HepG2 (cell line): ENCODE data around the gene SSBP2. TPM values are rescaled to one million over a fixed set of nuclear protein-coding genes. Genes with fewer than 3 reads are reported as not detected.

ENCODE experiments used
- ATAC-seq: fragments of 200-7000 bp; cut with Tn5 transposase; 3 replicates; pipeline ENCODE4 v1.9.1; 2020; ENCODE audit warnings: mild to moderate bottlenecking, moderate library complexity
- BruUV-seq: library from RNA; stranded (reverse); fragments of 400-500 nt; replicated peaks from 2 replicates; lab custom pipeline; 2021; lab: Mats Ljungman, UMichigan
- CTCF ChIA-PET: fragments of 300-600 bp; formaldehyde crosslinking; extraction: SDS; loops from one replicate; lab custom pipeline; 2021; ENCODE audit warnings: low total read pairs, inconsistent platforms, low intra/inter-chr PET ratio; lab: Yijun Ruan, JAX
- POLR2A ChIA-PET: fragments of 350-600 bp; sonication (Branson Sonifier 250); formaldehyde crosslinking; loops from one replicate; lab custom pipeline; 2020; ENCODE audit warnings: antibody characterized with exemption, inconsistent platforms; lab: Yijun Ruan, JAX
- DNase-seq: peaks from one replicate; pipeline ENCODE4 v3.0.0-alpha.2; 2015; ENCODE audit warnings: low spot score
- FAIRE-seq: peaks from 3 replicates; lab custom pipeline; 2011; peaks lifted over from hg19 to GRCh38; lab: Jason Lieb, UNC
- H2AFZ ChIP-seq: one replicate; pipeline ENCODE4 v1.6.1; 2011; ENCODE audit warnings: low read length, inconsistent platforms
- H3K27ac ChIP-seq: fragments of 300-600 bp; 3 replicates; pipeline ENCODE4 v1.8.0; 2011; ENCODE audit warnings: mixed run types, mild to moderate bottlenecking, mixed read lengths, low read length, inconsistent platforms; ENCODE audit not compliant: insufficient read depth; ENCODE audit errors: extremely low read length
- H3K27me3 ChIP-seq, 2 experiments: fragments of 200-600 bp in 1 of 2; 2 replicates in 1 of 2; 3 replicates in 1 of 2; pipeline versions ENCODE4 v1.6.0 to v1.8.0; 2011; ENCODE audit warnings: low read length in 2 of 2, mild to moderate bottlenecking in 2 of 2, moderate library complexity in 2 of 2, inconsistent platforms in 1 of 2; ENCODE audit not compliant: insufficient read depth in 2 of 2, control insufficient read depth in 1 of 2
- H3K36me3 ChIP-seq, 2 experiments: fragments of 200-600 bp in 1 of 2; replicated peaks in 1 of 2; 2 replicates in 1 of 2; 3 replicates in 1 of 2; pipeline versions ENCODE4 v1.5.1 to v1.8.0; 2011; ENCODE audit warnings: low read length in 2 of 2, inconsistent platforms in 1 of 2; ENCODE audit not compliant: insufficient read depth in 2 of 2, control insufficient read depth in 1 of 2
- H3K4me1 ChIP-seq: 2 replicates; pipeline ENCODE4 v1.5.1; 2012; ENCODE audit warnings: low read length, inconsistent platforms; ENCODE audit not compliant: insufficient read depth
- H3K4me2 ChIP-seq: 2 replicates; pipeline ENCODE4 v1.6.0; 2011; ENCODE audit warnings: low read depth, low read length, inconsistent platforms
- H3K4me3 ChIP-seq, 3 experiments: fragments of 200-600 bp in 1 of 3; sonication (generic), shearing (Covaris generic) in 1 of 3; replicated peaks in 1 of 3; 2 replicates each; pipeline ENCODE4 v1.5.1; 2011 to 2016; ENCODE audit warnings: low read length in 3 of 3, inconsistent platforms in 2 of 3, low read depth in 2 of 3, mild to moderate bottlenecking in 2 of 3, control low read depth in 1 of 3, mixed read lengths in 1 of 3; ENCODE audit not compliant: insufficient read depth in 1 of 3
- H3K79me2 ChIP-seq: one replicate; pipeline ENCODE4 v1.6.1; 2011; ENCODE audit warnings: low read length, inconsistent platforms; ENCODE audit not compliant: insufficient read depth
- H3K9ac ChIP-seq: 2 replicates; pipeline ENCODE4 v1.6.0; 2011; ENCODE audit warnings: mild to moderate bottlenecking, low read depth, low read length, inconsistent platforms; ENCODE audit not compliant: insufficient read depth
- H3K9me3 ChIP-seq: 2 replicates; pipeline ENCODE4 v1.5.1; 2012; ENCODE audit warnings: mild to moderate bottlenecking, low read length
- H4K20me1 ChIP-seq: 2 replicates; pipeline ENCODE4 v1.6.0; 2011; ENCODE audit warnings: inconsistent platforms, mild to moderate bottlenecking, low read length, moderate library complexity; ENCODE audit not compliant: insufficient read depth
- FOXK2 ChIP-seq: fragments of 450-650 bp; IDR thresholded peaks from 2 replicates; pipeline ENCODE4 v1.6.1; 2016
- GFI1 ChIP-seq: sonication (generic); formaldehyde crosslinking; IDR thresholded peaks from 2 replicates; pipeline ENCODE4 v1.5.0; 2020; ENCODE audit warnings: missing genetic modification reagents, mild to moderate bottlenecking, borderline replicate concordance
- ISL2 ChIP-seq: sonication (generic); formaldehyde crosslinking; IDR thresholded peaks from 2 replicates; pipeline ENCODE4 v1.5.0; 2020; ENCODE audit warnings: missing genetic modification reagents
- KAT8 ChIP-seq: IDR thresholded peaks from 2 replicates; pipeline ENCODE4 v1.6.1; 2016; ENCODE audit warnings: missing genetic modification reagents, missing compliant biosample characterization
- MED8 ChIP-seq: sonication (generic); formaldehyde crosslinking; IDR thresholded peaks from 2 replicates; pipeline ENCODE4 v1.8.1; 2023; ENCODE audit warnings: mild to moderate bottlenecking, missing genetic modification reagents; ENCODE audit not compliant: insufficient replicate concordance
- NFIC ChIP-seq: IDR thresholded peaks from 2 replicates; pipeline ENCODE4 v1.6.1; 2012; ENCODE audit warnings: mild to moderate bottlenecking, low read length, inconsistent platforms
- RBM39 ChIP-seq: fragments of 200-400 bp; formaldehyde crosslinking; IDR thresholded peaks from one replicate; pipeline ENCODE4 v1.6.1; 2018; ENCODE audit warnings: antibody characterized with exemption, mild to moderate bottlenecking, low read depth, low read length; ENCODE audit not compliant: poor library complexity, severe bottlenecking
- ZNF235 ChIP-seq: sonication (generic); formaldehyde crosslinking; IDR thresholded peaks from 2 replicates; pipeline ENCODE4 v1.8.1; 2023; ENCODE audit warnings: mild to moderate bottlenecking, missing genetic modification reagents, borderline replicate concordance
- ZNF253 ChIP-seq: sonication (generic); formaldehyde crosslinking; IDR thresholded peaks from 2 replicates; pipeline ENCODE4 v1.8.0; 2022; ENCODE audit warnings: mild to moderate bottlenecking, missing genetic modification reagents, borderline replicate concordance
- ZNF556 ChIP-seq: sonication (generic); formaldehyde crosslinking; IDR thresholded peaks from 2 replicates; pipeline ENCODE4 v1.4.0; 2020; ENCODE audit warnings: mild to moderate bottlenecking, missing genetic modification reagents, borderline replicate concordance
- ZNF616 ChIP-seq: sonication (generic); formaldehyde crosslinking; IDR thresholded peaks from 2 replicates; pipeline ENCODE4 v1.5.0; 2020; ENCODE audit warnings: low read depth, mild to moderate bottlenecking, missing genetic modification reagents
- ZNF746 ChIP-seq: sonication (generic); formaldehyde crosslinking; IDR thresholded peaks from 2 replicates; pipeline ENCODE4 v1.8.0; 2022; ENCODE audit warnings: mild to moderate bottlenecking, missing genetic modification reagents
- ZNF792 ChIP-seq: IDR thresholded peaks from 2 replicates; pipeline ENCODE4 v1.6.1; 2016
- in situ Hi-C: cut with HindIII; loops from 2 replicates; pipeline ENCODE4 v1.10.0; 2017; ENCODE audit warnings: low pct_unique_long_range_greater_than_20kb; ENCODE audit not compliant: extremely low pct_ligation_motif_present
- intact Hi-C: fragments of 100-400 bp; cut with micrococcal nuclease; formaldehyde crosslinking; loops from one replicate; pipeline ENCODE4 v1.10.0; 2022; ENCODE audit not compliant: unreplicated experiment
- polyA plus RNA-seq, 8 experiments: library from polyadenylated mRNA; depleted of rRNA in 3 of 8; stranded (reverse) in 7 of 8; unstranded in 1 of 8; fragments of >200 nt; fragmentation: Illumina TruSeq in 4 of 8; extraction: Trizol in 4 of 8; gene quantifications; 2 replicates each; pipeline versions ENCODE4 v1.2.1 to v1.2.3, GENCODE V29; 2011 to 2016; ENCODE audit warnings: low read depth in 4 of 8, missing spikeins in 1 of 8, mixed read lengths in 1 of 8; ENCODE audit not compliant: insufficient read depth in 1 of 8
- total RNA-seq, 5 experiments: library from RNA; depleted of rRNA; stranded (reverse); fragments of >200 nt; fragmentation: Illumina TruSeq; extraction: Trizol; gene quantifications; 2 replicates each; pipeline ENCODE4 v1.2.3, GENCODE V29; 2016; ENCODE audit warnings: low read depth in 1 of 5
- TF ChIP-seq, protein P1 (sequence below): sonication (generic); formaldehyde crosslinking; IDR thresholded peaks from 2 replicates; pipeline ENCODE4 v1.5.1; 2020; ENCODE audit warnings: mild to moderate bottlenecking, missing genetic modification reagents, borderline replicate concordance
- TF ChIP-seq, protein P2 (sequence below): sonication (generic); formaldehyde crosslinking; IDR thresholded peaks from 2 replicates; pipeline ENCODE4 v1.4.0; 2020; ENCODE audit warnings: missing genetic modification reagents, borderline replicate concordance

SSBP2 gene
- total and polyA plus RNA-seq, 2 of the 13 experiments (the other 11 are each of a cell fraction or from before 2014, with no cell fraction given): 0.16 TPM; not detected in 1

DNA sequence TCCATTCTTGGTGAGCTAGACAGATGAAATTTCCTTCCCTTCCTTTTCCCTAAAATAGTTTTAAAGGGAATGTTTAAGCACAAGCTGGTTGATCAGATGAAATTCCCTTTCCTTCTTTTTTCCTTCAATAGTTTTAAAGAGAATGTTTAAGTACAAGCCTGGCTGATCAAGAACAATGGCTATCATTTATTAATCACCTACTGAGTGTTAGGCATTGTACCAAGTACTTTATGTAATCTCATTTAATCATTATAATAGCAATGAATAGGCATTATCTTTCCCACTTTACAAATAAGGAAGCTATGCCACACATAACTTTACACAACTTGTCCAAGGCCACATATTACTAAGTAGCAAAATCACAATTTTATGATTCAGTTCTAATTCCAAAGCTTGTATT is 205.0 kb downstream of the SSBP2 start:
- no TSS peak for BruUV-seq
- ChIA-PET CTCF (no interaction called here), POLR2A (no interaction called here)
- H3K4me3 ChIP-seq: no peak overlapping the region
- H3K4me2 ChIP-seq: no peak overlapping the region
- H3K79me2 ChIP-seq: no peaks in the 10 kb centered on the region
- in situ Hi-C loops: no loop called here
- DNase-seq: no peak
- no peak overlapping the region for H2AFZ ChIP-seq
- ATAC-seq: no peak
- no peak overlapping the region for H3K9ac ChIP-seq
- intact Hi-C loops: no loop called here
- H3K4me1 ChIP-seq: no peaks in the 10 kb centered on the region
- no peaks in the 10 kb centered on the region for H3K27me3 ChIP-seq
- no peaks in the 10 kb centered on the region for H4K20me1 ChIP-seq
- H3K9me3 ChIP-seq: no peaks in the 10 kb centered on the region
- no peak overlapping the region for H3K27ac ChIP-seq
- FAIRE-seq: no peak
- no peaks in the 10 kb centered on the region for H3K36me3 ChIP-seq
- TF ChIP-seq ZNF616 (CRISPR knock-in tag) (no peak), ZNF235 (CRISPR knock-in tag) (no peak), RBM39 (no peak), GFI1 (CRISPR knock-in tag) (no peak), KAT8 (CRISPR knock-in tag) (no peak), FOXK2 (no peak), ZNF792 (CRISPR knock-in tag) (no peak), ZNF746 (CRISPR knock-in tag) (no peak), ZNF253 (CRISPR knock-in tag) (no peak), ZNF556 (CRISPR knock-in tag) (no peak), MED8 (CRISPR knock-in tag) (no peak), NFIC (no peak), ISL2 (no peak)
- TF ChIP-seq, protein P1, sequence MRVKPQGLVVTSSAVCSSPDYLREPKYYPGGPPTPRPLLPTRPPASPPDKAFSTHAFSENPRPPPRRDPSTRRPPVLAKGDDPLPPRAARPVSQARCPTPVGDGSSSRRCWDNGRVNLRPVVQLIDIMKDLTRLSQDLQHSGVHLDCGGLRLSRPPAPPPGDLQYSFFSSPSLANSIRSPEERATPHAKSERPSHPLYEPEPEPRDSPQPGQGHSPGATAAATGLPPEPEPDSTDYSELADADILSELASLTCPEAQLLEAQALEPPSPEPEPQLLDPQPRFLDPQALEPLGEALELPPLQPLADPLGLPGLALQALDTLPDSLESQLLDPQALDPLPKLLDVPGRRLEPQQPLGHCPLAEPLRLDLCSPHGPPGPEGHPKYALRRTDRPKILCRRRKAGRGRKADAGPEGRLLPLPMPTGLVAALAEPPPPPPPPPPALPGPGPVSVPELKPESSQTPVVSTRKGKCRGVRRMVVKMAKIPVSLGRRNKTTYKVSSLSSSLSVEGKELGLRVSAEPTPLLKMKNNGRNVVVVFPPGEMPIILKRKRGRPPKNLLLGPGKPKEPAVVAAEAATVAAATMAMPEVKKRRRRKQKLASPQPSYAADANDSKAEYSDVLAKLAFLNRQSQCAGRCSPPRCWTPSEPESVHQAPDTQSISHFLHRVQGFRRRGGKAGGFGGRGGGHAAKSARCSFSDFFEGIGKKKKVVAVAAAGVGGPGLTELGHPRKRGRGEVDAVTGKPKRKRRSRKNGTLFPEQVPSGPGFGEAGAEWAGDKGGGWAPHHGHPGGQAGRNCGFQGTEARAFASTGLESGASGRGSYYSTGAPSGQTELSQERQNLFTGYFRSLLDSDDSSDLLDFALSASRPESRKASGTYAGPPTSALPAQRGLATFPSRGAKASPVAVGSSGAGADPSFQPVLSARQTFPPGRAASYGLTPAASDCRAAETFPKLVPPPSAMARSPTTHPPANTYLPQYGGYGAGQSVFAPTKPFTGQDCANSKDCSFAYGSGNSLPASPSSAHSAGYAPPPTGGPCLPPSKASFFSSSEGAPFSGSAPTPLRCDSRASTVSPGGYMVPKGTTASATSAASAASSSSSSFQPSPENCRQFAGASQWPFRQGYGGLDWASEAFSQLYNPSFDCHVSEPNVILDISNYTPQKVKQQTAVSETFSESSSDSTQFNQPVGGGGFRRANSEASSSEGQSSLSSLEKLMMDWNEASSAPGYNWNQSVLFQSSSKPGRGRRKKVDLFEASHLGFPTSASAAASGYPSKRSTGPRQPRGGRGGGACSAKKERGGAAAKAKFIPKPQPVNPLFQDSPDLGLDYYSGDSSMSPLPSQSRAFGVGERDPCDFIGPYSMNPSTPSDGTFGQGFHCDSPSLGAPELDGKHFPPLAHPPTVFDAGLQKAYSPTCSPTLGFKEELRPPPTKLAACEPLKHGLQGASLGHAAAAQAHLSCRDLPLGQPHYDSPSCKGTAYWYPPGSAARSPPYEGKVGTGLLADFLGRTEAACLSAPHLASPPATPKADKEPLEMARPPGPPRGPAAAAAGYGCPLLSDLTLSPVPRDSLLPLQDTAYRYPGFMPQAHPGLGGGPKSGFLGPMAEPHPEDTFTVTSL (CRISPR knock-in tag): no peak
- TF ChIP-seq, protein P2, sequence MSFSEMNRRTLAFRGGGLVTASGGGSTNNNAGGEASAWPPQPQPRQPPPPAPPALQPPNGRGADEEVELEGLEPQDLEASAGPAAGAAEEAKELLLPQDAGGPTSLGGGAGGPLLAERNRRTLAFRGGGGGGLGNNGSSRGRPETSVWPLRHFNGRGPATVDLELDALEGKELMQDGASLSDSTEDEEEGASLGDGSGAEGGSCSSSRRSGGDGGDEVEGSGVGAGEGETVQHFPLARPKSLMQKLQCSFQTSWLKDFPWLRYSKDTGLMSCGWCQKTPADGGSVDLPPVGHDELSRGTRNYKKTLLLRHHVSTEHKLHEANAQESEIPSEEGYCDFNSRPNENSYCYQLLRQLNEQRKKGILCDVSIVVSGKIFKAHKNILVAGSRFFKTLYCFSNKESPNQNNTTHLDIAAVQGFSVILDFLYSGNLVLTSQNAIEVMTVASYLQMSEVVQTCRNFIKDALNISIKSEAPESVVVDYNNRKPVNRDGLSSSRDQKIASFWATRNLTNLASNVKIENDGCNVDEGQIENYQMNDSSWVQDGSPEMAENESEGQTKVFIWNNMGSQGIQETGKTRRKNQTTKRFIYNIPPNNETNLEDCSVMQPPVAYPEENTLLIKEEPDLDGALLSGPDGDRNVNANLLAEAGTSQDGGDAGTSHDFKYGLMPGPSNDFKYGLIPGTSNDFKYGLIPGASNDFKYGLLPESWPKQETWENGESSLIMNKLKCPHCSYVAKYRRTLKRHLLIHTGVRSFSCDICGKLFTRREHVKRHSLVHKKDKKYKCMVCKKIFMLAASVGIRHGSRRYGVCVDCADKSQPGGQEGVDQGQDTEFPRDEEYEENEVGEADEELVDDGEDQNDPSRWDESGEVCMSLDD (CRISPR knock-in tag): no peak
